Mucosa of descending colon (tissue), 3 donors: ENCODE results near the gene ARL5A. TPM values are rescaled to one million over a fixed set of nuclear protein-coding genes. Genes with fewer than 3 reads are reported as not detected.

Experiments
- ATAC-seq: fragments of 200-7000 bp; cut with Tn5 transposase; one replicate; pipeline ENCODE4 v1.9.1; 2020; ENCODE audit warnings: mild to moderate bottlenecking, moderate library complexity
- DNase-seq, 3 donors: peaks; one replicate each; pipeline ENCODE4 v3.0.0-alpha.2; 2020
- H3K36me3 ChIP-seq: fragments of 200-600 bp; one replicate; pipeline ENCODE4 v1.8.0; 2021; ENCODE audit warnings: low read depth, mild to moderate bottlenecking
- H3K4me1 ChIP-seq: fragments of 200-600 bp; one replicate; pipeline ENCODE4 v1.8.0; 2021; ENCODE audit warnings: low read depth, mild to moderate bottlenecking
- H3K4me3 ChIP-seq: fragments of 200-600 bp; one replicate; pipeline ENCODE4 v1.8.0; 2021; ENCODE audit warnings: mild to moderate bottlenecking
- H3K9me3 ChIP-seq: fragments of 200-600 bp; one replicate; pipeline ENCODE4 v1.8.0; 2021; ENCODE audit warnings: mild to moderate bottlenecking
- intact Hi-C, 2 donors: fragments of 100-400 bp; cut with DNase I in 1 of 2; cut with micrococcal nuclease in 1 of 2; formaldehyde crosslinking; loops; one replicate each; pipeline versions ENCODE4 v1.11.0 to v1.11.1; 2022; cut with DNase I, micrococcal nuclease
- total RNA-seq, 3 donors: library from RNA; stranded (reverse); fragmentation: NEBNext Ultra II Directional in 2 of 3; extraction: Animal tissue kit (Norgen Biotek cat#: 25700) in 2 of 3; gene quantifications; one replicate each; pipeline versions ENCODE4 v1.2.1 to v1.2.4, GENCODE V29; 2021 to 2023
- TF ChIP-seq, protein P1 (sequence below): fragments of 200-600 bp; IDR thresholded peaks from one replicate; pipeline ENCODE4 v1.8.0; 2022; ENCODE audit warnings: antibody characterized with exemption, mild to moderate bottlenecking
- donor health status: DM: no; HTN: no; CAD: no; lungs with moderate emphysema.
- donor health status: DM: no; HTN: no; CAD: no.
- donor health status: DM: no; HTN: yes; CAD: no.

Gene ARL5A
- total RNA-seq, 3 donors from 2014 or later, result 38.5 to 55.9 (median 39.5) TPM

- Histone ChIP-seq H3K4me3 (no peak overlapping the region), H3K36me3 (no peaks in the 10 kb centered on the region), H3K9me3 (no peaks in the 10 kb centered on the region), H3K4me1 (no peaks in the 10 kb centered on the region)
- no peak for ATAC-seq
- TF ChIP-seq, protein P1, sequence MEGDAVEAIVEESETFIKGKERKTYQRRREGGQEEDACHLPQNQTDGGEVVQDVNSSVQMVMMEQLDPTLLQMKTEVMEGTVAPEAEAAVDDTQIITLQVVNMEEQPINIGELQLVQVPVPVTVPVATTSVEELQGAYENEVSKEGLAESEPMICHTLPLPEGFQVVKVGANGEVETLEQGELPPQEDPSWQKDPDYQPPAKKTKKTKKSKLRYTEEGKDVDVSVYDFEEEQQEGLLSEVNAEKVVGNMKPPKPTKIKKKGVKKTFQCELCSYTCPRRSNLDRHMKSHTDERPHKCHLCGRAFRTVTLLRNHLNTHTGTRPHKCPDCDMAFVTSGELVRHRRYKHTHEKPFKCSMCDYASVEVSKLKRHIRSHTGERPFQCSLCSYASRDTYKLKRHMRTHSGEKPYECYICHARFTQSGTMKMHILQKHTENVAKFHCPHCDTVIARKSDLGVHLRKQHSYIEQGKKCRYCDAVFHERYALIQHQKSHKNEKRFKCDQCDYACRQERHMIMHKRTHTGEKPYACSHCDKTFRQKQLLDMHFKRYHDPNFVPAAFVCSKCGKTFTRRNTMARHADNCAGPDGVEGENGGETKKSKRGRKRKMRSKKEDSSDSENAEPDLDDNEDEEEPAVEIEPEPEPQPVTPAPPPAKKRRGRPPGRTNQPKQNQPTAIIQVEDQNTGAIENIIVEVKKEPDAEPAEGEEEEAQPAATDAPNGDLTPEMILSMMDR, result no peak
- no peak for DNase-seq
- intact Hi-C loops, result no loop called here
These were observed 35.1 kb downstream of the ARL5A start for GRCh38 chr2:151793123-151793522.

DNA sequence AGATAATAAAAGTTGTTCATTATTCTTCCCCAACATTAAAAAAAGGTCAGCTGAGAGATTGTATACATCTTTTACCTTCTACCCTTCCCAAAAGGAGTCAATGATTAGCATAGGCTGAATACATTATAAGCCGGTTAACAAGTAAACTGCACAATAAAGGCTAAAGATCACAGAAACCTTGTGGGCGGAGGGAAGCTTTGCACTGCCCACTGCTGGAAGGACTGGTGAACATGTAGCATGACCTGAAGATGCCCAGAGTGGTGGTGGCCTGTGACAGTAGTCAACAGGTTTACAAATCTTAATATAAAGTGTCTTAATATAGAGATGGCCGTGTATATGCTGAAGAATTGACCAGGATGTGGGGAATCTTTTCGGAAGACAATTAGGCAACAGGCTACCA, 35.6 kb downstream of the ARL5A start:
- ATAC-seq (no peak), DNase-seq (no peak)
- no peaks in the 10 kb centered on the region for H3K4me1 ChIP-seq
- intact Hi-C loops, result no loop called here
- H3K9me3 ChIP-seq, result no peaks in the 10 kb centered on the region
- H3K4me3 ChIP-seq, result no peak overlapping the region
- TF ChIP-seq, protein P1, result no peak
- H3K36me3 ChIP-seq, result no peaks in the 10 kb centered on the region

GRCh38 chr2:151791545-151791944, 36.7 kb downstream of the ARL5A start:
- H3K4me1 ChIP-seq, result no peaks in the 10 kb centered on the region
- H3K4me3 ChIP-seq, result no peak overlapping the region
- H3K9me3 ChIP-seq, result no peaks in the 10 kb centered on the region
- TF ChIP-seq, protein P1, result no peak
- no peaks in the 10 kb centered on the region for H3K36me3 ChIP-seq
- ATAC-seq, result no peak
- no peak for DNase-seq
- intact Hi-C loops, result no loop called here

DNA sequence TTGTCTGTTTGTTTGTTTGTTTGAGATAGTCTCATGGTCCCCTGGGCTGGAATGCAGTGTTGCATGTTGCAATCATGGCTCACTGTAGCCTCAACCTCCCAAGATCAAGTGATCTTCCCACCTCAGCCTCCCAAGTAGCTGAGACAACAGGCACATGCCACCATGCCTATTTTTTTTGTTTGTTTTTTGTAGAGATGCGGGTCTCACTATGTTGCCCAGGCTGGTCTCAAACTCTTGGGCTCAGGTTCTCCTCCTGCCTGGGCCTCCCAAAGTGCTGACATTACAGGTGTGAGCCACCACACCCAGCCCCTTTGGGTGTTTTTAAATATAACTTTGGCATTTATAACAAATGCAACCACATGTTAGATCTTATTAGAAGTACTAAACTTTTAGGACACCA, 37.5 kb downstream of the ARL5A start:
- TF ChIP-seq, protein P1, result no peak
- DNase-seq (no peak), ATAC-seq (no peak)
- Histone ChIP-seq H3K4me3 (no peak overlapping the region), H3K9me3 (no peaks in the 10 kb centered on the region), H3K4me1 (no peaks in the 10 kb centered on the region), H3K36me3 (no peaks in the 10 kb centered on the region)
- intact Hi-C loops, result no loop called here

DNA sequence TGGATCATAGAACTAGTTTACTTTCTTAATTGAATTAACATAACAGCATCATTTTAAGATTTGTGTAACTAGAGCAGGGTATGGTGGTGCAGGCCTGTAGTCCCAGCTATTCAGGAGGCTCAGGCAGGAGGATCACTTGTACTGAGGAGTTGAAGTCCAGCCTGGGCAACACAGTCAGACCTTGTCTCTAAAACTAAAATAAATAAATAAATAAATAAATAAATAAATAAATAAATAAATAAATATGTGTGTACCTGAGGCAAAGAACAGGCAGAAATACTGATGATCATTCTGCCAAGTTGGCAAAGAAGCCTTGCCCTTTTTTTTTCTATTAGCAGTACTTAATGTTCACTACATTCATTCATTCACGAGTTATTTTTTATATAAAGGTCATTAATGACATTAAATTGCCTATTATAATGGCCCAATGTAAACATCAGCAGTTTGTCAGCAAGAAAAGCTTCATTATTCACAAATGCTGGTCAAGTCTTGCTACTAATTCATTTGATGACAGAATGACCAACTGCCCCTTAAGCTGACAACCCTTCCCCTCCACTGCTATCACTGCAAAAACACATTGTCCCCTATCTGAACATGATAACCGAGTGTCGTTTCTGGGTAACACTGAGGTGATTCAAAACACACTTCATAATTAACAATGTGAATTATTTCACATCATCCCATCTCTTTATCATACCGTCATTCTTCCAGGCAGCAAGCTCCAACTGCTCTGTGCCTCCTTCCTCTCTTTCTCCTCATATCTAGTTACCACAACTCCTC, 39.0 kb downstream of the ARL5A start:
- DNase-seq (no peak), ATAC-seq (no peak)
- TF ChIP-seq, protein P1, result no peak
- intact Hi-C loops, result no loop called here
- Histone ChIP-seq H3K4me3 (no peak overlapping the region), H3K9me3 (no peaks in the 10 kb centered on the region), H3K36me3 (no peaks in the 10 kb centered on the region), H3K4me1 (no peaks in the 10 kb centered on the region)

GRCh38 chr2:151786483-151786882, 41.7 kb downstream of the ARL5A start:
- H3K4me3 ChIP-seq, result no peak overlapping the region
- TF ChIP-seq, protein P1, result no peak
- ATAC-seq (no peak), DNase-seq (no peak)
- H3K36me3 ChIP-seq, result no peaks in the 10 kb centered on the region
- no peaks in the 10 kb centered on the region for H3K4me1 ChIP-seq
- no peaks in the 10 kb centered on the region for H3K9me3 ChIP-seq
- intact Hi-C loops, result no loop called here
